K562 (cell line): Measurements from ENCODE around the gene TBC1D16. TPM values are rescaled to one million over a fixed set of nuclear protein-coding genes. Genes with fewer than 3 reads are reported as not detected.

ENCODE experiments used
- ATAC-seq: fragments of 200-7000 bp; cut with Tn5 transposase; 3 replicates; pipeline ENCODE4 v1.9.1; 2020; ENCODE audit warnings: moderate library complexity
- Bru-seq: library from RNA; stranded (reverse); fragments of 400-500 nt; gene quantifications from one replicate; lab custom pipeline; 2021; lab: Mats Ljungman, UMichigan
- BruChase-seq, 2 experiments: library from RNA; stranded (reverse); fragments of 400-500 nt; gene quantifications; one replicate each; lab custom pipeline; 2021; lab: Mats Ljungman, UMichigan
- BruUV-seq: library from RNA; stranded (reverse); fragments of 400-500 nt; replicated peaks from 2 replicates; lab custom pipeline; 2021; lab: Mats Ljungman, UMichigan
- CTCF ChIA-PET: fragments of 300-600 bp; formaldehyde crosslinking; extraction: SDS; loops from one replicate; lab custom pipeline; 2021; ENCODE audit warnings: low intra/inter-chr PET ratio; lab: Yijun Ruan, JAX
- POLR2A ChIA-PET: fragments of 300-600, 350-650 bp; sonication (Branson Sonifier 250); formaldehyde crosslinking; extraction: SDS; loops from one replicate; lab custom pipeline; 2021; ENCODE audit warnings: antibody characterized with exemption, inconsistent platforms; lab: Yijun Ruan, JAX
- DNase-seq, 4 experiments: peaks; one replicate each; pipeline versions ENCODE4 v3.0.0 to v3.0.0-alpha.2; 2011 to 2018; ENCODE audit warnings: low spot score in 3 of 4, mixed read lengths in 3 of 4; ENCODE audit errors: extremely low read depth in 1 of 4
- FAIRE-seq: peaks from 2 replicates; lab custom pipeline; 2011; peaks lifted over from hg19 to GRCh38; lab: Jason Lieb, UNC
- H2AFZ ChIP-seq: 2 replicates; pipeline ENCODE4 v1.6.0; 2011; ENCODE audit warnings: low read depth, low read length, control low read depth, inconsistent platforms
- H3K27ac ChIP-seq: fragments of 200-600 bp; 3 replicates; pipeline ENCODE4 v1.8.0; 2011; ENCODE audit warnings: low read depth, mild to moderate bottlenecking, control low read depth, inconsistent platforms, low read length, moderate library complexity, mixed read lengths; ENCODE audit errors: extremely low read depth
- H3K27me3 ChIP-seq, 2 experiments: fragments of 300-600 bp in 1 of 2; 2 replicates in 1 of 2; 3 replicates in 1 of 2; pipeline versions ENCODE4 v1.6.0 to v1.8.0; 2011; ENCODE audit warnings: inconsistent platforms in 2 of 2, low read length in 2 of 2, mild to moderate bottlenecking in 1 of 2, mixed read lengths in 1 of 2, moderate library complexity in 1 of 2; ENCODE audit not compliant: control insufficient read depth in 2 of 2, insufficient read depth in 2 of 2
- H3K36me3 ChIP-seq: fragments of 300-600 bp; 3 replicates; pipeline ENCODE4 v1.8.0; 2011; ENCODE audit warnings: mild to moderate bottlenecking, low read length, inconsistent platforms; ENCODE audit not compliant: control insufficient read depth, insufficient read depth
- H3K4me1 ChIP-seq, 2 experiments: fragments of 200-600 bp in 1 of 2; replicated peaks in 1 of 2; 2 replicates in 1 of 2; 3 replicates in 1 of 2; pipeline versions ENCODE4 v1.5.1 to v1.8.0; 2011; ENCODE audit warnings: inconsistent platforms in 2 of 2, low read length in 2 of 2, mild to moderate bottlenecking in 1 of 2, mixed read lengths in 1 of 2, moderate library complexity in 1 of 2; ENCODE audit not compliant: control insufficient read depth in 2 of 2, insufficient read depth in 2 of 2
- H3K4me2 ChIP-seq: 2 replicates; pipeline ENCODE4 v1.6.1; 2011; ENCODE audit warnings: low read length, control low read depth, inconsistent platforms, mixed read lengths; ENCODE audit not compliant: insufficient read depth
- H3K4me3 ChIP-seq: fragments of 200-600 bp; sonication (generic), shearing (Covaris generic); 2 replicates; pipeline ENCODE4 v1.5.1; 2016; ENCODE audit warnings: control low read depth, inconsistent platforms
- H3K79me2 ChIP-seq: fragments of 200-600 bp; 3 replicates; pipeline ENCODE4 v1.8.0; 2011; ENCODE audit warnings: low read length, inconsistent platforms; ENCODE audit not compliant: control insufficient read depth, insufficient read depth
- H3K9ac ChIP-seq, 2 experiments: 2 replicates each; pipeline versions ENCODE4 v1.6.0 to v1.6.1; 2011; ENCODE audit warnings: low read depth in 2 of 2, low read length in 2 of 2, control low read depth in 1 of 2, inconsistent platforms in 1 of 2, mild to moderate bottlenecking in 1 of 2, mixed read lengths in 1 of 2; ENCODE audit not compliant: insufficient read depth in 1 of 2
- H3K9me1 ChIP-seq: one replicate; pipeline ENCODE4 v1.6.0; 2011; ENCODE audit warnings: inconsistent platforms, mild to moderate bottlenecking, low read length, moderate library complexity; ENCODE audit not compliant: control insufficient read depth, insufficient read depth
- H3K9me3 ChIP-seq: replicated peaks from 2 replicates; pipeline ENCODE4 v1.5.1; 2011; ENCODE audit warnings: low read depth, low read length, inconsistent platforms; ENCODE audit not compliant: control insufficient read depth, insufficient read depth
- H4K20me1 ChIP-seq: replicated peaks from 2 replicates; pipeline ENCODE4 v1.6.1; 2011; ENCODE audit warnings: low read length, inconsistent platforms, mixed read lengths; ENCODE audit not compliant: control insufficient read depth, insufficient read depth
- CCAR2 ChIP-seq: fragments of 200-400 bp; formaldehyde crosslinking; IDR thresholded peaks from 2 replicates; pipeline ENCODE4 v1.6.1; 2017; ENCODE audit warnings: mild to moderate bottlenecking, low read depth, low read length
- DACH1 ChIP-seq: fragments of 450-650 bp; IDR thresholded peaks from 2 replicates; pipeline ENCODE4 v1.6.1; 2018; ENCODE audit not compliant: partially characterized antibody
- DIDO1 ChIP-seq: fragments of 450-650 bp; IDR thresholded peaks from 2 replicates; pipeline ENCODE4 v1.6.1; 2016; ENCODE audit warnings: low read depth, missing biosample characterization, missing genetic modification characterization
- ELF2 ChIP-seq: fragments of 250-450 bp; sonication (Bioruptor Pico); IDR thresholded peaks from 2 replicates; pipeline ENCODE4 v1.5.0; 2021; ENCODE audit warnings: mild to moderate bottlenecking
- HLTF ChIP-seq: fragments of 450-650 bp; IDR thresholded peaks from 2 replicates; pipeline ENCODE4 v1.6.1; 2016
- HMG20B ChIP-seq: fragments of 250-450 bp; sonication (Bioruptor Pico); IDR thresholded peaks from 2 replicates; pipeline ENCODE4 v1.5.0; 2021; ENCODE audit warnings: mild to moderate bottlenecking
- ILK ChIP-seq: fragments of 450-650 bp; IDR thresholded peaks from 2 replicates; pipeline ENCODE4 v1.6.1; 2016; ENCODE audit warnings: missing genetic modification characterization, low read depth, mild to moderate bottlenecking, missing compliant biosample characterization, moderate library complexity, borderline replicate concordance
- MAFG ChIP-seq: fragments of 450-650 bp; conservative IDR thresholded peaks from 2 replicates; pipeline ENCODE4 v1.6.1; 2016; ENCODE audit warnings: missing genetic modification characterization, missing compliant biosample characterization
- MIER1 ChIP-seq: fragments of 450-650 bp; IDR thresholded peaks from 2 replicates; pipeline ENCODE4 v1.6.1; 2016; ENCODE audit warnings: antibody characterized with exemption, mild to moderate bottlenecking, low read depth
- NFATC3 ChIP-seq: fragments of 450-650 bp; IDR thresholded peaks from 2 replicates; pipeline ENCODE4 v1.6.1; 2017; ENCODE audit warnings: mild to moderate bottlenecking
- NFIC ChIP-seq: fragments of 450-650 bp; IDR thresholded peaks from 2 replicates; pipeline ENCODE4 v1.6.1; 2017; ENCODE audit warnings: mild to moderate bottlenecking, inconsistent platforms
- RBM39 ChIP-seq: fragments of 200-400 bp; formaldehyde crosslinking; optimal IDR thresholded peaks from 2 replicates; pipeline ENCODE3; 2018; ENCODE audit warnings: low read depth, low read length
- TEAD2 ChIP-seq: fragments of 450-650 bp; IDR thresholded peaks from 2 replicates; pipeline ENCODE4 v1.6.1; 2016; ENCODE audit warnings: missing genetic modification characterization, control low read depth, missing compliant biosample characterization
- ZFP1 ChIP-seq: fragments of 450-650 bp; formaldehyde crosslinking; IDR thresholded peaks from 2 replicates; pipeline ENCODE4 v1.4.0; 2020; ENCODE audit warnings: mild to moderate bottlenecking, mixed read lengths
- ZNF79 ChIP-seq: fragments of 250-450 bp; sonication (Bioruptor Pico); IDR thresholded peaks from 2 replicates; pipeline ENCODE4 v1.4.0; 2020; ENCODE audit warnings: low read depth, mild to moderate bottlenecking, moderate library complexity
- WGBS: fragments of 100-300 bp; shearing (Covaris generic); methylation state at CpG from one replicate; pipeline ENCODE4 v1.1.6; 2016; ENCODE audit warnings: low coverage, mixed read lengths; ENCODE audit not compliant: insufficient coverage; ENCODE audit errors: missing lambda C conversion rate; 5-methylcytosine and 5-hydroxymethylcytosine counted together
- in situ Hi-C: fragments of 300-500 bp; cut with MboI; formaldehyde crosslinking; loops from 4 replicates; pipeline ENCODE4 v1.15.0; 2018; ENCODE audit warnings: inconsistent platforms, mixed read lengths
- intact Hi-C: fragments of 100-400 bp; cut with micrococcal nuclease; formaldehyde crosslinking; loops from 2 replicates; pipeline ENCODE4 v1.14.2; 2022
- long read RNA-seq, 3 experiments: library from polyadenylated mRNA in 2 of 3; library from RNA in 1 of 3; unstranded in 2 of 3; stranded (forward) in 1 of 3; transcript quantifications; one replicate each; pipeline ENCODE4 v2.0.0, GENCODE V29; 2019 to 2022
- polyA minus RNA-seq, 3 experiments: library from RNA; depleted of rRNA, polyadenylated mRNA; stranded (reverse); fragments of >200 nt; gene quantifications; 2 replicates each; pipeline ENCODE4 v1.2.3, GENCODE V29; 2011
- polyA plus RNA-seq, 8 experiments: library from polyadenylated mRNA; depleted of rRNA in 4 of 8; stranded (reverse) in 5 of 8; unstranded in 3 of 8; fragments of >200 nt; fragmentation: Nextera tagmentation in 2 of 8; fragmentation: Illumina TruSeq in 1 of 8; extraction: Ambion mirVana in 2 of 8; extraction: Trizol in 1 of 8; gene quantifications; 2 replicates each; pipeline versions ENCODE4 v1.2.1 to v1.2.3, GENCODE V29; 2011 to 2014; ENCODE audit warnings: inconsistent platforms in 1 of 8, missing spikeins in 1 of 8
- total RNA-seq, 7 experiments: library from RNA; depleted of rRNA in 6 of 7; stranded (reverse); fragments of >200 nt in 6 of 7; fragmentation: Illumina TruSeq in 2 of 7; extraction: Trizol in 2 of 7; gene quantifications; 2 replicates each; pipeline versions ENCODE4 v1.2.1 to v1.2.3, GENCODE V29; 2011 to 2021; ENCODE audit warnings: low replicate concordance in 1 of 7
- TF ChIP-seq, protein P1 (sequence below), 2 experiments: fragments of 250-450 bp in 1 of 2; fragments of 450-650 bp in 1 of 2; sonication (Bioruptor Pico) in 1 of 2; IDR thresholded peaks; 2 replicates each; pipeline versions ENCODE4 v1.6.1 to v1.8.0; 2016 to 2021; ENCODE audit warnings: mild to moderate bottlenecking in 2 of 2, moderate library complexity in 2 of 2, missing compliant biosample characterization in 1 of 2, missing genetic modification characterization in 1 of 2

The TBC1D16 gene, protein sequence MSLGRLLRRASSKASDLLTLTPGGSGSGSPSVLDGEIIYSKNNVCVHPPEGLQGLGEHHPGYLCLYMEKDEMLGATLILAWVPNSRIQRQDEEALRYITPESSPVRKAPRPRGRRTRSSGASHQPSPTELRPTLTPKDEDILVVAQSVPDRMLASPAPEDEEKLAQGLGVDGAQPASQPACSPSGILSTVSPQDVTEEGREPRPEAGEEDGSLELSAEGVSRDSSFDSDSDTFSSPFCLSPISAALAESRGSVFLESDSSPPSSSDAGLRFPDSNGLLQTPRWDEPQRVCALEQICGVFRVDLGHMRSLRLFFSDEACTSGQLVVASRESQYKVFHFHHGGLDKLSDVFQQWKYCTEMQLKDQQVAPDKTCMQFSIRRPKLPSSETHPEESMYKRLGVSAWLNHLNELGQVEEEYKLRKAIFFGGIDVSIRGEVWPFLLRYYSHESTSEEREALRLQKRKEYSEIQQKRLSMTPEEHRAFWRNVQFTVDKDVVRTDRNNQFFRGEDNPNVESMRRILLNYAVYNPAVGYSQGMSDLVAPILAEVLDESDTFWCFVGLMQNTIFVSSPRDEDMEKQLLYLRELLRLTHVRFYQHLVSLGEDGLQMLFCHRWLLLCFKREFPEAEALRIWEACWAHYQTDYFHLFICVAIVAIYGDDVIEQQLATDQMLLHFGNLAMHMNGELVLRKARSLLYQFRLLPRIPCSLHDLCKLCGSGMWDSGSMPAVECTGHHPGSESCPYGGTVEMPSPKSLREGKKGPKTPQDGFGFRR
- total RNA-seq (2011; cell fraction: chromatin; rRNA removed; ENCODE audit: low replicate concordance), result 0.05 and 0.69 TPM in 2 replicates
- total RNA-seq (2011; cell fraction: nucleolus; rRNA removed), result 0.13 and 0.33 TPM in 2 replicates
- total RNA-seq (2011; cell fraction: nucleoplasm; rRNA removed), result 0.07 and 0.69 TPM in 2 replicates
- total RNA-seq (2014; rRNA removed) (0.45 TPM in 1 of 2 replicates, not detected in the other), total RNA-seq (2014; rRNA removed; fragmentation: Illumina TruSeq; extraction: Trizol) (0.04 TPM in 1 of 2 replicates, not detected in the other), total RNA-seq (2015; rRNA removed; fragmentation: Illumina TruSeq; extraction: Trizol) (0.04 TPM in 2 replicates), total RNA-seq (2021) (0.20 TPM in 2 replicates), polyA plus RNA-seq (2011; rRNA removed) (0.08 and 0.10 TPM in 2 replicates), polyA plus RNA-seq (2014; fragmentation: Illumina TruSeq; extraction: Trizol) (0.01 and 0.11 TPM in 2 replicates), polyA plus RNA-seq (2014; fragmentation: Nextera tagmentation; extraction: Ambion mirVana) (under 1 TPM; 0.01 TPM), polyA plus RNA-seq (2014; rRNA removed) (0.01 and 0.03 TPM in 2 replicates), polyA minus RNA-seq (2011; rRNA and poly(A)+ RNA removed) (0.07 and 0.12 TPM in 2 replicates), Bru-seq, nascent RNA (percentile 29 among the genes with signal in this experiment), BruChase-seq, experiment 1, labeled RNA remaining after a 2-hour chase (percentile 17 among the genes with signal in this experiment), BruChase-seq, experiment 2, labeled RNA remaining after a 6-hour chase (percentile 16 among the genes with signal in this experiment)
- 0.01 and 0.07 TPM in 2 replicates for polyA plus RNA-seq (2011; cell fraction: cytosol; rRNA removed)
- polyA plus RNA-seq (2011; cell fraction: nucleus; rRNA removed), result 0.03 and 0.06 TPM in 2 replicates
- polyA plus RNA-seq (2012), result 0.10 and 0.24 TPM in 2 replicates
- polyA minus RNA-seq (2011; cell fraction: cytosol; rRNA and poly(A)+ RNA removed), result not detected in 2 replicates
- polyA minus RNA-seq (2011; cell fraction: nucleus; rRNA and poly(A)+ RNA removed), result 0.11 and 0.13 TPM in 2 replicates
- long read RNA-seq, experiment 1, partial matches to known transcripts, result 1 of 1 reads
- long read RNA-seq, experiment 1, other reads (novel, unspliced or antisense), result 0 of 1 reads
- long read RNA-seq, experiment 2, result 0 reads
- long read RNA-seq, experiment 3, result 0 reads

DNA sequence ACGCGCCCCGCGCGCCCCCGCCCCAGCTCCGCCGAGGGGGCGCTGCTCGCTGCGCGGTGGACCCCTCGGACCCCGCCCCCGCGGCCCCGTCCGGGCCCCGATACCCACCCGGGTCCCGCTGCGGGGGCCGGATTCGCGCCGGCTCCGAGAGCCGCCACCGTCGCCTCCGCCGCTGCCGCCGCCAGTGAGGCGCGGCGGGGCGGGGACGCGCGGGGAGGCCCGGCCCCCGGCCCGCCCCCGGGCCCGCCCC, at the start of gene TBC1D16:
Gene TBC1D16, minus strand, starts transcription at position 186 of the 250 bp plus-strand sequence. CDS start 22,325 bp downstream, outside the sequence.
- no peaks in the 10 kb centered on the region for H3K79me2 ChIP-seq
- peaks cover 48 to 68% of the 10 kb centered on the region in 2 experiments for H3K27me3 ChIP-seq
- H3K9ac ChIP-seq, result peak within 1 kb of the TSS in 1 of 2 experiments; percentile 91; a peak in 2 of 4 replicates
- WGBS, result no CpG with 5 or more reads among the region's 46 CpGs
- H3K9me3 ChIP-seq, result no peaks in the 10 kb centered on the region
- ChIA-PET CTCF (no interaction called here), POLR2A (no interaction called here)
- no peak for FAIRE-seq
- H3K36me3 ChIP-seq, result no peaks in the 10 kb centered on the region
- peaks cover 0 to 21% of the 10 kb centered on the region in 2 experiments; a peak in 3 of 5 replicates for H3K4me1 ChIP-seq
- BruUV-seq, result no TSS peak
- H3K4me2 ChIP-seq, result peak within 1 kb of the TSS; percentile 73
- no peak for DNase-seq
- ATAC-seq, result no peak
- TF ChIP-seq MAFG (no peak), HLTF (no peak), HMG20B (no peak), ELF2 (no peak), RBM39 (no peak), DACH1 (no peak), CCAR2 (no peak), NFIC (no peak), ZFP1 (CRISPR knock-in tag) (no peak), MIER1 (no peak), TEAD2 (tag) (no peak), NFATC3 (no peak), ILK (tag) (no peak), ZNF79 (CRISPR knock-in tag) (no peak), DIDO1 (tag) (no peak)
- TF ChIP-seq, protein P1, sequence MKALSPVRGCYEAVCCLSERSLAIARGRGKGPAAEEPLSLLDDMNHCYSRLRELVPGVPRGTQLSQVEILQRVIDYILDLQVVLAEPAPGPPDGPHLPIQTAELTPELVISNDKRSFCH (CRISPR knock-in tag; IDR thresholded peaks at IDR 0.05), result no peak
- TF ChIP-seq, protein P1 (tag; IDR thresholded peaks at IDR 0.05), result no peak
- peak within 1 kb of the TSS; percentile 40 for H3K4me3 ChIP-seq
- peaks cover 4% of the 10 kb centered on the region for H4K20me1 ChIP-seq
- H3K27ac ChIP-seq, result no peak within 1 kb of the TSS
- intact Hi-C loops, result no loop called here
- H3K9me1 ChIP-seq, result peaks cover 5% of the 10 kb centered on the region
- H2AFZ ChIP-seq, result peak within 1 kb of the TSS; percentile 83
- in situ Hi-C loops, result no loop called here
